ENCODE results near the gene PTMS. TPM values are rescaled to one million over a fixed set of nuclear protein-coding genes. Genes with fewer than 3 reads are reported as not detected.

Gene PTMS
- total RNA-seq, 1 experiment from 2014 or later, result 370 TPM

DNA sequence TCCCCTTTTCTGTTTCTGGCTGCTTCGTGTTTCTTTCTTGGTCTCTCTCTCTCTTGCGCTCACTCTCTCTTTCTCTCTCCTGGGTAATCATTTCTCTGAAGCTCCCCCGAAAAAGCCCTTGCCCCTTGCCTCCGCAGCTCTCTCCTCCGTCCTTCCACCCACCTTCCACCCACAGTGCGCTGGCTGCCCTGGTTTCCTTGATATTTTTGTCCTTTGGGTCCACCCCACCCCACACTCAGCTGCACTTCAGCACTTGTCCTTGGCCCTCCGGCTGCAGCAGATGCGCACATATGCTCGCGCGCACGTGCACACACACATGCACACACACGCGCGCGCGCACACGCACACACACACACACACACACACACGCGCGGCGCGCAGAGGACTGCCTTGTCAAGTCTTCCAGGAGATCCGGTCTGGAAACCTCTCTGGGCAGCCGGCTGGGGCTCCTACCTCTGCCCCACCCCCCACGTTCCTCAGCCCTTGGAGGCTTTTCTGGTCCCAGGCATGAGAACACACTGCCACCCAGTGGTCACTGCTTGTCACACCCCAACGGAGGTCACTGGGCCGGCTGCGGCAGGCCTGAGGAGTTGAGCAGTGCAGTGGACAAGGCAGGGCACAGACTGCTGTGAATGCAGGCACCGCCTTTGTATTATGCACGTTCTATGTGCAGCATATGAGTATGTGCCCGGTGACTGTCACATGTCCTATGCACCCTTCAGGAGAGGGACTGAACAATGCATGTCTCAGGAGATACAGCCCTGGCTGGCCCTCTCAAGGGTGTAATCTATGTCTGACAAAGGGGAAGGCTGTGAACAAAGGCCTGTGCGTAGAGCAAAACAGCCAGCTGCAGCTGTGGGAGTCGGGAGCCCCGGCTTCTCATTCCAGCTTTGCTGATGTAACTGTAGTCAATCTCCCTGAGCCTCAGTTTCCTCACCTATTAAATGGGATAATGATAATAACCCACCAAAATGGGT, 12.7 kb downstream of the PTMS start (continued):
- TF ChIP-seq, protein P1, sequence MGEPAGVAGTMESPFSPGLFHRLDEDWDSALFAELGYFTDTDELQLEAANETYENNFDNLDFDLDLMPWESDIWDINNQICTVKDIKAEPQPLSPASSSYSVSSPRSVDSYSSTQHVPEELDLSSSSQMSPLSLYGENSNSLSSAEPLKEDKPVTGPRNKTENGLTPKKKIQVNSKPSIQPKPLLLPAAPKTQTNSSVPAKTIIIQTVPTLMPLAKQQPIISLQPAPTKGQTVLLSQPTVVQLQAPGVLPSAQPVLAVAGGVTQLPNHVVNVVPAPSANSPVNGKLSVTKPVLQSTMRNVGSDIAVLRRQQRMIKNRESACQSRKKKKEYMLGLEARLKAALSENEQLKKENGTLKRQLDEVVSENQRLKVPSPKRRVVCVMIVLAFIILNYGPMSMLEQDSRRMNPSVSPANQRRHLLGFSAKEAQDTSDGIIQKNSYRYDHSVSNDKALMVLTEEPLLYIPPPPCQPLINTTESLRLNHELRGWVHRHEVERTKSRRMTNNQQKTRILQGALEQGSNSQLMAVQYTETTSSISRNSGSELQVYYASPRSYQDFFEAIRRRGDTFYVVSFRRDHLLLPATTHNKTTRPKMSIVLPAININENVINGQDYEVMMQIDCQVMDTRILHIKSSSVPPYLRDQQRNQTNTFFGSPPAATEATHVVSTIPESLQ (CRISPR knock-in tag; IDR thresholded peaks at IDR 0.05), result no peak
- TF ChIP-seq CREB1 (CRISPR knock-in tag; IDR thresholded peaks at IDR 0.05), result 0 out of 2 replicates have a peak, but pooled peaks have one; percentile 69
- peak; percentile 57; the same call in 1 of the 2 replicates for TF ChIP-seq CREM (CRISPR knock-in tag; IDR thresholded peaks at IDR 0.05)
- TF ChIP-seq, protein P2, sequence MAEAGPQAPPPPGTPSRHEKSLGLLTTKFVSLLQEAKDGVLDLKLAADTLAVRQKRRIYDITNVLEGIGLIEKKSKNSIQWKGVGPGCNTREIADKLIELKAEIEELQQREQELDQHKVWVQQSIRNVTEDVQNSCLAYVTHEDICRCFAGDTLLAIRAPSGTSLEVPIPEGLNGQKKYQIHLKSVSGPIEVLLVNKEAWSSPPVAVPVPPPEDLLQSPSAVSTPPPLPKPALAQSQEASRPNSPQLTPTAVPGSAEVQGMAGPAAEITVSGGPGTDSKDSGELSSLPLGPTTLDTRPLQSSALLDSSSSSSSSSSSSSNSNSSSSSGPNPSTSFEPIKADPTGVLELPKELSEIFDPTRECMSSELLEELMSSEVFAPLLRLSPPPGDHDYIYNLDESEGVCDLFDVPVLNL (CRISPR knock-in tag; IDR thresholded peaks at IDR 0.05; ENCODE audit: borderline replicate concordance, low read depth), result no peak
- no peak; the same call in 1 of the 2 replicates for TF ChIP-seq HMGA2 (CRISPR knock-in tag; IDR thresholded peaks at IDR 0.05)
- TF ChIP-seq, protein P3, sequence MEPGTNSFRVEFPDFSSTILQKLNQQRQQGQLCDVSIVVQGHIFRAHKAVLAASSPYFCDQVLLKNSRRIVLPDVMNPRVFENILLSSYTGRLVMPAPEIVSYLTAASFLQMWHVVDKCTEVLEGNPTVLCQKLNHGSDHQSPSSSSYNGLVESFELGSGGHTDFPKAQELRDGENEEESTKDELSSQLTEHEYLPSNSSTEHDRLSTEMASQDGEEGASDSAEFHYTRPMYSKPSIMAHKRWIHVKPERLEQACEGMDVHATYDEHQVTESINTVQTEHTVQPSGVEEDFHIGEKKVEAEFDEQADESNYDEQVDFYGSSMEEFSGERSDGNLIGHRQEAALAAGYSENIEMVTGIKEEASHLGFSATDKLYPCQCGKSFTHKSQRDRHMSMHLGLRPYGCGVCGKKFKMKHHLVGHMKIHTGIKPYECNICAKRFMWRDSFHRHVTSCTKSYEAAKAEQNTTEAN (CRISPR knock-in tag; IDR thresholded peaks at IDR 0.05), result peak; percentile 96
- no peak for TF ChIP-seq TCF7 (CRISPR knock-in tag; IDR thresholded peaks at IDR 0.05; ENCODE audit: low read depth)
- TF ChIP-seq, protein P4, sequence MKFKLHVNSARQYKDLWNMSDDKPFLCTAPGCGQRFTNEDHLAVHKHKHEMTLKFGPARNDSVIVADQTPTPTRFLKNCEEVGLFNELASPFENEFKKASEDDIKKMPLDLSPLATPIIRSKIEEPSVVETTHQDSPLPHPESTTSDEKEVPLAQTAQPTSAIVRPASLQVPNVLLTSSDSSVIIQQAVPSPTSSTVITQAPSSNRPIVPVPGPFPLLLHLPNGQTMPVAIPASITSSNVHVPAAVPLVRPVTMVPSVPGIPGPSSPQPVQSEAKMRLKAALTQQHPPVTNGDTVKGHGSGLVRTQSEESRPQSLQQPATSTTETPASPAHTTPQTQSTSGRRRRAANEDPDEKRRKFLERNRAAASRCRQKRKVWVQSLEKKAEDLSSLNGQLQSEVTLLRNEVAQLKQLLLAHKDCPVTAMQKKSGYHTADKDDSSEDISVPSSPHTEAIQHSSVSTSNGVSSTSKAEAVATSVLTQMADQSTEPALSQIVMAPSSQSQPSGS (CRISPR knock-in tag; IDR thresholded peaks at IDR 0.05; ENCODE audit: borderline replicate concordance, low read depth), result no peak
- no peak for TF ChIP-seq SOX15 (CRISPR knock-in tag; IDR thresholded peaks at IDR 0.05)
- TF ChIP-seq ZNF416 (CRISPR knock-in tag; IDR thresholded peaks at IDR 0.05), result no peak
- no peak for TF ChIP-seq ZNF263 (CRISPR knock-in tag; IDR thresholded peaks at IDR 0.05; ENCODE audit: low read depth)
- no peak for TF ChIP-seq MXD4 (CRISPR knock-in tag; IDR thresholded peaks at IDR 0.05; ENCODE audit: borderline replicate concordance)
- TF ChIP-seq, protein P5, sequence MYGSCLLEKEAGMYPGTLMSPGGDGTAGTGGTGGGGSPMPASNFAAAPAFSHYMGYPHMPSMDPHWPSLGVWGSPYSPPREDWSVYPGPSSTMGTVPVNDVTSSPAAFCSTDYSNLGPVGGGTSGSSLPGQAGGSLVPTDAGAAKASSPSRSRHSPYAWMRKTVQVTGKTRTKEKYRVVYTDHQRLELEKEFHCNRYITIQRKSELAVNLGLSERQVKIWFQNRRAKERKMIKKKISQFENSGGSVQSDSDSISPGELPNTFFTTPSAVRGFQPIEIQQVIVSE (CRISPR knock-in tag; IDR thresholded peaks at IDR 0.05; ENCODE audit: borderline replicate concordance), result no peak; the same call in 1 of the 2 replicates

DNA sequence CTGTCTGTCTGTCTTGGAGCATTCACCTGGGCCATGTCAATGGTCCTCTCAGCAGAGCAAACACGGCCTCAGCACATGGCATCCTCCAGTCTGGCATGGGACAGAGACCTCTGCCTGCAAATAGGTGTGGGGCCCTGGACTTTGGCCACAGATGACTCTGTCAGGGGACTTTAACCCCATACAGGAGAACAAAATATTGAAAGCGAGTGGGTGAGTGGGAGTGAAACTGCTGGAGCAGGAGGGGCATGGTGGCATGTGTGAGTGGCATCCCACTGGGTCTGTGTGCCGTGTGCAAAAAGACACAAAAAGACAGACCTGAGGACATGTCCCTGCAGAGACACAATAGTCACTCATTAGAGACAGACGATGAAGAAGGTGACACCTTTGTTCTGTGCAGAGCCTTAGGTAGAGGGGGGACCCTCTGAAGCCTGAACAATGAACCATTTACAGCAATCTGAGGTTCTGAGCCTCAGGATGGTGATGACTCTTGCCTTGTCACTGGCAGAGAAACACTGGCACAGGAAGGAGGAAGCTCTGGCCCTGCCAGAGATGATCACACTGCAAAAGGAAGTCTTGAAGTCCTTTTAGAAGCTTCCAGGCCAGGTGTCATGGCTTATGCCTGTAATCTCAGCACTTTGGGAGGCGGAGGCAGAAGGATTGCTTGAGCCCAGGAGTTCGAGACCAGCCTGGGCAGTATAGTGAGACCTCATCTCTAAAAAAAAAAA, 13.7 kb downstream of the PTMS start:
- Mint-ChIP-seq H3K27me3 (ENCODE audit: low read depth) (peaks cover 34% of the 10 kb centered on the region), H3K27ac (peak overlapping the region; percentile 41; the same call in 1 of the 2 replicates), H3K9me3 (no peaks in the 10 kb centered on the region), H3K4me1 (peaks cover 22% of the 10 kb centered on the region), H3K36me3 (no peaks in the 10 kb centered on the region), H3K4me3 (no peak overlapping the region)
- ATAC-seq, result no peak
- DNase-seq (ENCODE audit: low spot score), result no peak
- ChIA-PET CTCF (interaction anchor here (0.6 to 3.8 kb wide), 10 partner anchors 13 to 93 kb away, joined by 3 to 88 read pairs (median 6); partner anchors contain the start of genes COPS7A, GPR162, MLF2 and PTMS), POLR2A (interaction anchor here (0.6 to 1.7 kb wide), 4 partner anchors 11 to 210 kb away, joined by 3 to 4 read pairs (median 4); partner anchors contain the start of gene PTMS)
- TF ChIP-seq ZNF423 (CRISPR knock-in tag; IDR thresholded peaks at IDR 0.05), result no peak
- no peak for TF ChIP-seq ZNF671 (CRISPR knock-in tag; IDR thresholded peaks at IDR 0.05)
- TF ChIP-seq, protein P6, sequence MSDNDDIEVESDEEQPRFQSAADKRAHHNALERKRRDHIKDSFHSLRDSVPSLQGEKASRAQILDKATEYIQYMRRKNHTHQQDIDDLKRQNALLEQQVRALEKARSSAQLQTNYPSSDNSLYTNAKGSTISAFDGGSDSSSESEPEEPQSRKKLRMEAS (CRISPR knock-in tag; IDR thresholded peaks at IDR 0.05), result 0 out of 2 replicates have a peak, but pooled peaks have one; percentile 17
- TF ChIP-seq SOX15 (CRISPR knock-in tag; IDR thresholded peaks at IDR 0.05), result no peak

Measured in WTC11 (cell line).